IMR-90 (cell line): ENCODE data around the gene MOV10L1. TPM values are rescaled to one million over a fixed set of nuclear protein-coding genes. Genes with fewer than 3 reads are reported as not detected.

Experiments
- ATAC-seq: fragments of 200-7000 bp; cut with Tn5 transposase; 2 replicates; pipeline ENCODE4 v1.9.1; 2020; ENCODE audit warnings: low read depth, mild to moderate bottlenecking, moderate library complexity
- BruUV-seq: library from RNA; stranded (reverse); fragments of 400-500 nt; replicated peaks from 2 replicates; lab custom pipeline; 2021; lab: Mats Ljungman, UMichigan
- CTCF ChIA-PET: fragments of 300-600 bp; formaldehyde crosslinking; extraction: SDS; loops from one replicate; lab custom pipeline; 2021; ENCODE audit warnings: antibody characterized with exemption; lab: Yijun Ruan, JAX
- POLR2A ChIA-PET: fragments of 300-600 bp; sonication (Branson Sonifier 250); formaldehyde crosslinking; loops from one replicate; lab custom pipeline; 2022; ENCODE audit warnings: antibody characterized with exemption; ENCODE audit not compliant: unreplicated experiment; lab: Charles Lee
- DNase-seq: peaks from one replicate; pipeline ENCODE4 v3.0.0; 2013
- H2AFZ ChIP-seq: replicated peaks from 2 replicates; pipeline ENCODE3; 2013; ENCODE audit warnings: low read length, mild to moderate bottlenecking; ENCODE audit not compliant: poor library complexity
- H2AK5ac ChIP-seq: 2 replicates; pipeline ENCODE4 v1.6.1; 2013; ENCODE audit warnings: low read depth, low read length, inconsistent platforms
- H2AK9ac ChIP-seq: replicated peaks from 2 replicates; pipeline ENCODE3; 2013; ENCODE audit warnings: mild to moderate bottlenecking, low read depth, low read length, moderate library complexity; ENCODE audit not compliant: poor library complexity
- H2BK120ac ChIP-seq: 2 replicates; pipeline ENCODE4 v1.6.1; 2013; ENCODE audit warnings: low read depth, low read length, inconsistent platforms
- H2BK15ac ChIP-seq: 3 replicates; pipeline ENCODE4 v1.6.1; 2013; ENCODE audit warnings: low read depth, low read length, inconsistent platforms
- H2BK20ac ChIP-seq: 2 replicates; pipeline ENCODE4 v1.6.1; 2013; ENCODE audit warnings: low read depth, mild to moderate bottlenecking, inconsistent platforms, low read length, moderate library complexity
- H2BK5ac ChIP-seq: 2 replicates; pipeline ENCODE4 v1.6.1; 2013; ENCODE audit warnings: mild to moderate bottlenecking, low read depth, low read length, inconsistent platforms; ENCODE audit not compliant: poor library complexity, severe bottlenecking
- H3K14ac ChIP-seq: replicated peaks from 2 replicates; pipeline ENCODE4 v1.6.1; 2013; ENCODE audit warnings: low read depth, low read length, inconsistent platforms
- H3K18ac ChIP-seq: 2 replicates; pipeline ENCODE4 v1.6.1; 2013; ENCODE audit warnings: low read depth, low read length, control low read depth
- H3K23ac ChIP-seq: 2 replicates; pipeline ENCODE4 v1.6.1; 2013; ENCODE audit warnings: low read depth, low read length, inconsistent platforms
- H3K27ac ChIP-seq: 2 replicates; pipeline ENCODE4 v1.5.1; 2013; ENCODE audit warnings: mild to moderate bottlenecking, control low read depth, low read length; ENCODE audit not compliant: insufficient read depth
- H3K27me3 ChIP-seq: 2 replicates; pipeline ENCODE4 v1.6.1; 2013; ENCODE audit warnings: low read length; ENCODE audit not compliant: control insufficient read depth, insufficient read depth
- H3K36me3 ChIP-seq: 2 replicates; pipeline ENCODE4 v1.6.1; 2013; ENCODE audit warnings: low read length, mixed read lengths; ENCODE audit not compliant: control insufficient read depth, insufficient read depth
- H3K4ac ChIP-seq: 2 replicates; pipeline ENCODE4 v1.6.1; 2013; ENCODE audit warnings: low read depth, low read length, inconsistent platforms
- H3K4me1 ChIP-seq: 2 replicates; pipeline ENCODE4 v1.6.1; 2013; ENCODE audit warnings: low read length, mixed read lengths; ENCODE audit not compliant: control insufficient read depth, insufficient read depth
- H3K4me2 ChIP-seq: 2 replicates; pipeline ENCODE4 v1.6.1; 2013; ENCODE audit warnings: low read depth, mild to moderate bottlenecking, control low read depth, low read length, moderate library complexity
- H3K4me3 ChIP-seq: 2 replicates; pipeline ENCODE4 v1.5.1; 2013; ENCODE audit warnings: low read depth, mild to moderate bottlenecking, control low read depth, low read length, moderate library complexity; ENCODE audit not compliant: insufficient read depth
- H3K56ac ChIP-seq: 2 replicates; pipeline ENCODE4 v1.6.1; 2013; ENCODE audit warnings: low read length, inconsistent platforms; ENCODE audit not compliant: insufficient read depth; ENCODE audit errors: extremely low read depth
- H3K79me1 ChIP-seq, 2 experiments: 2 replicates each; pipeline ENCODE4 v1.6.1; 2013; ENCODE audit warnings: low read length in 2 of 2, inconsistent platforms in 1 of 2, low read depth in 1 of 2
- H3K9ac ChIP-seq: 2 replicates; pipeline ENCODE4 v1.6.1; 2013; ENCODE audit warnings: low read depth, low read length, control low read depth
- H3K9me1 ChIP-seq: 2 replicates; pipeline ENCODE4 v1.6.1; 2013; ENCODE audit warnings: low read length, inconsistent platforms; ENCODE audit not compliant: insufficient read depth
- H3K9me3 ChIP-seq: 2 replicates; pipeline ENCODE4 v1.6.1; 2013; ENCODE audit warnings: low read length; ENCODE audit not compliant: control insufficient read depth, insufficient read depth
- H4K20me1 ChIP-seq: 2 replicates; pipeline ENCODE4 v1.6.1; 2013; ENCODE audit warnings: low read length, inconsistent platforms; ENCODE audit not compliant: insufficient read depth
- H4K5ac ChIP-seq: 2 replicates; pipeline ENCODE4 v1.6.1; 2013; ENCODE audit warnings: mild to moderate bottlenecking, low read depth, low read length, control low read depth
- H4K8ac ChIP-seq, 2 experiments: 2 replicates each; pipeline ENCODE4 v1.6.1; 2013; ENCODE audit warnings: low read depth in 2 of 2, low read length in 2 of 2, control low read depth in 1 of 2, inconsistent platforms in 1 of 2
- H4K91ac ChIP-seq: 2 replicates; pipeline ENCODE4 v1.6.1; 2013; ENCODE audit warnings: low read depth, low read length, inconsistent platforms; ENCODE audit not compliant: insufficient read depth
- BHLHE40 ChIP-seq: fragments of 150-350 bp; IDR thresholded peaks from 2 replicates; pipeline ENCODE4 v1.6.1; 2016; ENCODE audit warnings: mild to moderate bottlenecking, low read depth, low read length
- CEBPB ChIP-seq: IDR thresholded peaks from 2 replicates; pipeline ENCODE4 v1.6.1; 2012; ENCODE audit warnings: low read depth, low read length, improper control_type of control experiment
- CHD1 ChIP-seq: IDR thresholded peaks from 2 replicates; pipeline ENCODE4 v1.6.1; 2012; ENCODE audit warnings: low read depth, low read length, improper control_type of control experiment
- MAFK ChIP-seq: IDR thresholded peaks from 2 replicates; pipeline ENCODE4 v1.6.1; 2012; ENCODE audit warnings: low read depth, low read length, improper control_type of control experiment
- MAZ ChIP-seq: IDR thresholded peaks from 2 replicates; pipeline ENCODE4 v1.6.1; 2012; ENCODE audit warnings: low read depth, mild to moderate bottlenecking, low read length, improper control_type of control experiment, moderate library complexity, borderline replicate concordance
- MXI1 ChIP-seq: IDR thresholded peaks from 2 replicates; pipeline ENCODE4 v1.6.1; 2012; ENCODE audit warnings: low read depth, mild to moderate bottlenecking, low read length, moderate library complexity, borderline replicate concordance
- NFE2L2 ChIP-seq: fragments of 150-350 bp; IDR thresholded peaks from 2 replicates; pipeline ENCODE4 v1.6.1; 2016; ENCODE audit warnings: low read depth, mild to moderate bottlenecking, low read length
- POLR2A ChIP-seq: IDR thresholded peaks from 2 replicates; pipeline ENCODE4 v1.6.1; 2012; ENCODE audit warnings: mild to moderate bottlenecking, low read depth, low read length
- RAD21 ChIP-seq: IDR thresholded peaks from 2 replicates; pipeline ENCODE4 v1.6.1; 2012; ENCODE audit warnings: low read length, improper control_type of control experiment
- RCOR1 ChIP-seq: IDR thresholded peaks from 2 replicates; pipeline ENCODE4 v1.6.1; 2012; ENCODE audit warnings: mild to moderate bottlenecking, low read length, improper control_type of control experiment; ENCODE audit not compliant: insufficient replicate concordance
- RFX5 ChIP-seq: IDR thresholded peaks from 2 replicates; pipeline ENCODE4 v1.8.0; 2012; ENCODE audit warnings: low read depth, mild to moderate bottlenecking, low read length, moderate library complexity
- SMC3 ChIP-seq: fragments of 150-350 bp; IDR thresholded peaks from 2 replicates; pipeline ENCODE4 v1.6.1; 2016; ENCODE audit warnings: low read depth, mild to moderate bottlenecking, antibody characterized with exemption, low read length, moderate library complexity
- WGBS, 2 experiments: methylation state at CpG; one replicate each; pipeline versions ENCODE4 v1.1.5 to v1.1.7; 2013; ENCODE audit warnings: missing lambda C conversion rate in 2 of 2; ENCODE audit not compliant: insufficient read length in 1 of 2; ENCODE audit errors: extremely low coverage in 2 of 2; 5-methylcytosine and 5-hydroxymethylcytosine counted together
- dilution Hi-C: fragments of 300-500 bp; cut with HindIII; formaldehyde crosslinking; loops from one replicate; pipeline ENCODE4 v1.14.3; 2018; ENCODE audit warnings: low sequenced_read_pairs; ENCODE audit not compliant: unreplicated experiment
- in situ Hi-C: fragments of 300-500 bp; cut with MboI; formaldehyde crosslinking; loops from 3 replicates; pipeline ENCODE4 v1.14.3; 2019; ENCODE audit warnings: low sequenced_read_pairs, inconsistent platforms, mixed read lengths
- intact Hi-C: fragments of 100-400 bp; cut with micrococcal nuclease; formaldehyde crosslinking; loops from 2 replicates; pipeline ENCODE4 v1.10.0; 2022
- polyA plus RNA-seq, 3 experiments: library from polyadenylated mRNA; depleted of rRNA; stranded (reverse); fragments of >200 nt; gene quantifications; 2 replicates each; pipeline ENCODE4 v1.2.3, GENCODE V29; 2012; ENCODE audit warnings: low replicate concordance in 1 of 3
- total RNA-seq: library from RNA; depleted of rRNA; stranded (reverse); fragments of >200 nt; gene quantifications from 2 replicates; pipeline ENCODE4 v1.2.3, GENCODE V29; 2012
- TF ChIP-seq, protein P1 (sequence below): fragments of 150-350 bp; IDR thresholded peaks from 2 replicates; pipeline ENCODE4 v1.6.1; 2017; ENCODE audit warnings: mild to moderate bottlenecking, antibody characterized with exemption, low read length, low read depth
- TF ChIP-seq, protein P2 (sequence below): fragments of 150-350 bp; IDR thresholded peaks from 2 replicates; pipeline ENCODE4 v1.6.1; 2016; ENCODE audit warnings: low read depth, mild to moderate bottlenecking, low read length, moderate library complexity, borderline replicate concordance

The MOV10L1 gene
- total and polyA plus RNA-seq, 2 of the 4 experiments (the other 2 are of a cell fraction): 0.72 to 1.4 TPM

DNA sequence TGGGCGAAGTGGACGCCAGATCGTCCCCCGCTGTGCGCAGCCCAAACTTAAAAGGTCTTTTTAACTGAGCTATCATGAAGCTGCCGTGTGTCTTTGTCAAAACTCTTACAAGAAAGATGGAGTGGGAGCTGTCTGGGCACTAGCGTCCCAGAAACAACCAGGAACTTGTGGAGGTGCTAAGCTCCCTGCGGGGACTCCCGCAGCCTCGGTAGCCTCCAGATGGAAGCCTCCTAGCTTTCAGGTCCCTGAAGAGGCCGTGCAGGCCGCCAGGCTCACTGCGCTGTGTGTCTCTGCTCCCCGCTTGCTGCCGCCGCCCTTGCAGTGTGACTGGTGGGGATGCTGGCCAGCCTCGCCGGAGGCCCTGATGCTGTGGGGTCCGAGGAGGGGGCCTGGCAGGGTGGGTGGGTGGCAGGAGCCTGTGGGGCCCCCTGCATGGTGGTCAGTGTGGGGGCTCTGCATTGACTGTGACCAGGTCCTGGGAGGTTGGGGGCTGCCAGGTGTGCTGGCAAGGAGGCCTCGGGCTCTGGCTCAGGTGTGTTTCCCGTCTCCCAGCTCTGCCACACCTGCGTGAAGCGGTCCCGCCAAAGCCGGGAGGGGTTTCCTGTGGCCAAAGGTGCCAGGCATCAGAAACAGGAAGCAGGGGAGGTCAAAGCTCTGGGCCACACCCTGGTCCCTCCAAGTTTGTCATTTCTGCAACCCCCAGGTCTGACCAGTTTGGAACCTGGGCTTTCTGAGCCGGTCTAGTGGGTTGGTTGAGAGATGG is 97.1 kb downstream of the MOV10L1 start (continued):
- TF ChIP-seq MAZ: no peak

DNA sequence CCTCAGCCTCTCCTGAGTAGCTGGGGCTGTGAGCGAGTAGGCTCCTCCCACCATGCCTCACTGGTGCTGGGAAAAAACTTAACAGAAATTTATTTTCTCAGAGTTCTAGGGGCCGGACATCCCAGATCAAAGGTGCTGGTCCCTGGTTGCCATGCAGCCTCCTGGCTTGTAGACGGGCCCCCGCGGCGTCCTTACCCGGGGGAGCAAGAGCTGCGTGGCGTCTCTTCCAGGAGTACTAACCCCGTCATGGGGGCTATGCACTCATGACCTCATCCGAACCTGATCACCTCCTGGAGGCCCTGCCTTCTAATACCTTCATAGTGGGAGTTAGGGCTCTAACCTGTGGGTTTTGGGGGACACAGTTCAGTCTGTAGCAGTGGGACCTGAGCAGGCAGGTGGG is 98.5 kb downstream of the MOV10L1 start:
- no peak for ATAC-seq
- peaks cover 14 to 63% of the 10 kb centered on the region in 2 experiments for H3K79me1 ChIP-seq
- no peak overlapping the region for H2BK120ac ChIP-seq
- in situ Hi-C loops: no loop called here
- H2BK5ac ChIP-seq: no peak overlapping the region
- H3K4me1 ChIP-seq: peaks cover 25% of the 10 kb centered on the region
- 100% methylated on average over 4 of the region's 11 CpGs; no CpG with 5 or more reads in 1 of the 2 experiments for WGBS, 2 experiments
- H2AFZ ChIP-seq: no peak overlapping the region
- peaks cover 8% of the 10 kb centered on the region; the same call in 1 of the 2 replicates for H3K36me3 ChIP-seq
- H2AK5ac ChIP-seq: no peak overlapping the region
- H3K18ac ChIP-seq: no peak overlapping the region
- no peak overlapping the region for H4K5ac ChIP-seq
- no peak overlapping the region for H3K27ac ChIP-seq
- H3K23ac ChIP-seq: no peak overlapping the region
- POLR2A ChIA-PET: no interaction called here
- no peak overlapping the region for H3K4me3 ChIP-seq
- H3K9me1 ChIP-seq: peaks cover 7% of the 10 kb centered on the region
- no peaks in the 10 kb centered on the region for H3K27me3 ChIP-seq
- no peak overlapping the region for H3K14ac ChIP-seq
- no peak overlapping the region for H3K56ac ChIP-seq
- dilution Hi-C loops: no loop called here
- no peaks in the 10 kb centered on the region for H3K9me3 ChIP-seq
- peaks cover 30% of the 10 kb centered on the region for H4K20me1 ChIP-seq
- BruUV-seq: no TSS peak
- CTCF ChIA-PET: no interaction called here
- TF ChIP-seq SMC3 (no peak), MXI1 (no peak), MAFK (no peak), RAD21 (no peak), POLR2A (no peak), CEBPB (no peak), RFX5 (no peak), CHD1 (no peak), BHLHE40 (no peak), RCOR1 (no peak), NFE2L2 (no peak)
- TF ChIP-seq, protein P1, sequence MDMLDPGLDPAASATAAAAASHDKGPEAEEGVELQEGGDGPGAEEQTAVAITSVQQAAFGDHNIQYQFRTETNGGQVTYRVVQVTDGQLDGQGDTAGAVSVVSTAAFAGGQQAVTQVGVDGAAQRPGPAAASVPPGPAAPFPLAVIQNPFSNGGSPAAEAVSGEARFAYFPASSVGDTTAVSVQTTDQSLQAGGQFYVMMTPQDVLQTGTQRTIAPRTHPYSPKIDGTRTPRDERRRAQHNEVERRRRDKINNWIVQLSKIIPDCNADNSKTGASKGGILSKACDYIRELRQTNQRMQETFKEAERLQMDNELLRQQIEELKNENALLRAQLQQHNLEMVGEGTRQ: no peak
- TF ChIP-seq, protein P2, sequence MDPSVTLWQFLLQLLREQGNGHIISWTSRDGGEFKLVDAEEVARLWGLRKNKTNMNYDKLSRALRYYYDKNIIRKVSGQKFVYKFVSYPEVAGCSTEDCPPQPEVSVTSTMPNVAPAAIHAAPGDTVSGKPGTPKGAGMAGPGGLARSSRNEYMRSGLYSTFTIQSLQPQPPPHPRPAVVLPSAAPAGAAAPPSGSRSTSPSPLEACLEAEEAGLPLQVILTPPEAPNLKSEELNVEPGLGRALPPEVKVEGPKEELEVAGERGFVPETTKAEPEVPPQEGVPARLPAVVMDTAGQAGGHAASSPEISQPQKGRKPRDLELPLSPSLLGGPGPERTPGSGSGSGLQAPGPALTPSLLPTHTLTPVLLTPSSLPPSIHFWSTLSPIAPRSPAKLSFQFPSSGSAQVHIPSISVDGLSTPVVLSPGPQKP: no peak
- H2AK9ac ChIP-seq: no peak overlapping the region
- H3K9ac ChIP-seq: no peak overlapping the region
- no peak for DNase-seq
- no peak overlapping the region for H3K4ac ChIP-seq
- no peak overlapping the region for H4K8ac ChIP-seq
- H2BK15ac ChIP-seq: no peak overlapping the region
- H2BK20ac ChIP-seq: no peak overlapping the region
- intact Hi-C loops: no loop called here
- H4K91ac ChIP-seq: no peak overlapping the region
- no peak overlapping the region for H3K4me2 ChIP-seq
